KBM-7 (cell line): Measurements from ENCODE around the gene TMEM215.

Experiments used
- DNase-seq: peaks from one replicate; pipeline ENCODE4 v3.0.0-alpha.2; 2015
- in situ Hi-C: fragments of 300-500 bp; cut with MboI; formaldehyde crosslinking; loops from 2 replicates; pipeline ENCODE4 v1.14.3; 2020; ENCODE audit warnings: low sequenced_read_pairs, low pct_unique_long_range_greater_than_20kb, mixed read lengths

TMEM215 gene

GRCh38 chr9:32825203-32825602, 41.9 kb downstream of the TMEM215 start:
- no peak for DNase-seq

GRCh38 chr9:32828861-32829260, 45.5 kb downstream of the TMEM215 start:
- in situ Hi-C loops, result no loop called here
- DNase-seq, result no peak

More at GRCh38 chr9:32825203-32825602, 41.9 kb downstream of the TMEM215 start:
- in situ Hi-C loops, result no loop called here

- in situ Hi-C loops, result no loop called here
- DNase-seq, result no peak
Observed at GRCh38 chr9:32832346-32832745, 49.0 kb downstream of the TMEM215 start.
